Bronchial epithelial cell (primary cell): ENCODE results near the gene SLC15A4. TPM values are rescaled to one million over a fixed set of nuclear protein-coding genes. Genes with fewer than 3 reads are reported as not detected.

ENCODE experiments used
- DNase-seq: peaks from one replicate; pipeline ENCODE4 v3.0.0-alpha.2; 2010; ENCODE audit warnings: low read depth
- FAIRE-seq: peaks from 2 replicates; lab custom pipeline; 2011; peaks lifted over from hg19 to GRCh38; lab: Jason Lieb, UNC
- H3K27me3 ChIP-seq: 2 replicates; pipeline ENCODE4 v1.5.1; 2011; ENCODE audit warnings: low read length; ENCODE audit not compliant: control insufficient read depth, insufficient read depth
- H3K36me3 ChIP-seq: 2 replicates; pipeline ENCODE4 v1.5.1; 2011; ENCODE audit warnings: low read length; ENCODE audit not compliant: control insufficient read depth, insufficient read depth
- H3K4me3 ChIP-seq: 2 replicates; pipeline ENCODE4 v1.5.1; 2011; ENCODE audit warnings: mild to moderate bottlenecking, low read depth, low read length, control low read depth
- CTCF ChIP-seq: IDR thresholded peaks from 2 replicates; pipeline ENCODE4 v1.5.1; 2011; ENCODE audit warnings: mild to moderate bottlenecking, moderate library complexity, low read length, control low read depth, inconsistent platforms; ENCODE audit not compliant: insufficient read depth, severe bottlenecking
- total RNA-seq: library from RNA; depleted of rRNA; stranded (reverse); fragments of >200 nt; gene quantifications from 2 replicates; pipeline ENCODE4 v1.2.1, GENCODE V29; 2014

SLC15A4 gene
- total RNA-seq, 1 donor from 2014 or later, result 70.0 TPM

GRCh38 chr12:128802756-128803155 lies 21.0 kb downstream of the SLC15A4 start:
- TF ChIP-seq CTCF, result no peak

GRCh38 chr12:128801879-128802391 lies 21.8 kb downstream of the SLC15A4 start:
- Histone ChIP-seq H3K27me3 (no peaks in the 10 kb centered on the region), H3K4me3 (no peak overlapping the region), H3K36me3 (peaks cover 12% of the 10 kb centered on the region)
- TF ChIP-seq CTCF, result no peak
- DNase-seq, result peak; percentile 60
- no peak for FAIRE-seq

More at GRCh38 chr12:128802756-128803155, 21.0 kb downstream of the SLC15A4 start:
- Histone ChIP-seq H3K27me3 (no peaks in the 10 kb centered on the region), H3K4me3 (no peak overlapping the region), H3K36me3 (peaks cover 14% of the 10 kb centered on the region)
- DNase-seq (no peak), FAIRE-seq (no peak)

- Histone ChIP-seq H3K36me3 (peaks cover 13% of the 10 kb centered on the region), H3K4me3 (no peak overlapping the region), H3K27me3 (no peaks in the 10 kb centered on the region)
- FAIRE-seq (no peak), DNase-seq (no peak)
- TF ChIP-seq CTCF, result no peak
Measured at GRCh38 chr12:128800606-128801005, 23.2 kb downstream of the SLC15A4 start.

GRCh38 chr12:128798571-128799341 lies 25.0 kb downstream of the SLC15A4 start:
- Histone ChIP-seq H3K27me3 (no peaks in the 10 kb centered on the region), H3K36me3 (peaks cover 16% of the 10 kb centered on the region), H3K4me3 (no peak overlapping the region)
- FAIRE-seq, result no peak
- no peak for TF ChIP-seq CTCF
- no peak for DNase-seq

GRCh38 chr12:128797119-128798118 lies 26.3 kb downstream of the SLC15A4 start:
- TF ChIP-seq CTCF, result no peak
- FAIRE-seq (no peak), DNase-seq (no peak)
- Histone ChIP-seq H3K36me3 (peaks cover 18% of the 10 kb centered on the region), H3K27me3 (no peaks in the 10 kb centered on the region), H3K4me3 (no peak overlapping the region)
